Epithelial cell of proximal tubule (primary cell): ENCODE measurements around the gene CTIF. TPM values are rescaled to one million over a fixed set of nuclear protein-coding genes. Genes with fewer than 3 reads are reported as not detected.

Source experiments
- DNase-seq: peaks from one replicate; pipeline ENCODE4 v3.0.0-alpha.2; 2011; ENCODE audit warnings: low read depth
- H3K4me3 ChIP-seq: 2 replicates; pipeline ENCODE4 v1.5.1; 2011; ENCODE audit warnings: low read depth, mild to moderate bottlenecking, low read length
- total RNA-seq: library from RNA; depleted of rRNA; stranded (reverse); fragments of >200 nt; gene quantifications from 2 replicates; pipeline ENCODE4 v1.2.3, GENCODE V29; 2015
- TF ChIP-seq, protein P1 (sequence below): conservative IDR thresholded peaks from 2 replicates; pipeline ENCODE4 v1.5.1; 2012; ENCODE audit warnings: low read depth, mild to moderate bottlenecking, low read length

CTIF gene
- total RNA-seq, 1 donor from 2014 or later = 12.9 TPM

DNA sequence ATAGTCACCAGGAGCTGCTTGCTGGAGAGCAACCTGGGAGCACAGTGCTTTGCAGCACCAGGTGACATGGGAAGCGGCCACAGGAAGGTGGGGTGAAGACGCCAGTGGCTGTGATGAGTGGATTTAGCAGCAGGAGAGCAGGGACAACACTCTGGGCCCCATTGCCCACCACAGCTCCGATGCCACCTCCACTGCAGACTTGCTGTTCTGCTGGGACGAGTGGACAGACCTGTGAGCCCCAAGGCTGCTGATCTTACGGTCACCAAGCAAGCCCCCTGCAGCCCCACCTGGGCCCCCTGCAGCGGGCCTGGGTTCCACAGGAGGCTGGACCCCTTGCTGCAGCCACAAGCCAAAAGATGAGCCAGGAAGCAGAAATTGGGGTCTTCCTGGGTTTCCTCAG is 73.7 kb downstream of the CTIF start:
- DNase-seq = no peak
- H3K4me3 ChIP-seq = no peak overlapping the region
- TF ChIP-seq, protein P1, sequence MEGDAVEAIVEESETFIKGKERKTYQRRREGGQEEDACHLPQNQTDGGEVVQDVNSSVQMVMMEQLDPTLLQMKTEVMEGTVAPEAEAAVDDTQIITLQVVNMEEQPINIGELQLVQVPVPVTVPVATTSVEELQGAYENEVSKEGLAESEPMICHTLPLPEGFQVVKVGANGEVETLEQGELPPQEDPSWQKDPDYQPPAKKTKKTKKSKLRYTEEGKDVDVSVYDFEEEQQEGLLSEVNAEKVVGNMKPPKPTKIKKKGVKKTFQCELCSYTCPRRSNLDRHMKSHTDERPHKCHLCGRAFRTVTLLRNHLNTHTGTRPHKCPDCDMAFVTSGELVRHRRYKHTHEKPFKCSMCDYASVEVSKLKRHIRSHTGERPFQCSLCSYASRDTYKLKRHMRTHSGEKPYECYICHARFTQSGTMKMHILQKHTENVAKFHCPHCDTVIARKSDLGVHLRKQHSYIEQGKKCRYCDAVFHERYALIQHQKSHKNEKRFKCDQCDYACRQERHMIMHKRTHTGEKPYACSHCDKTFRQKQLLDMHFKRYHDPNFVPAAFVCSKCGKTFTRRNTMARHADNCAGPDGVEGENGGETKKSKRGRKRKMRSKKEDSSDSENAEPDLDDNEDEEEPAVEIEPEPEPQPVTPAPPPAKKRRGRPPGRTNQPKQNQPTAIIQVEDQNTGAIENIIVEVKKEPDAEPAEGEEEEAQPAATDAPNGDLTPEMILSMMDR = no peak

DNA sequence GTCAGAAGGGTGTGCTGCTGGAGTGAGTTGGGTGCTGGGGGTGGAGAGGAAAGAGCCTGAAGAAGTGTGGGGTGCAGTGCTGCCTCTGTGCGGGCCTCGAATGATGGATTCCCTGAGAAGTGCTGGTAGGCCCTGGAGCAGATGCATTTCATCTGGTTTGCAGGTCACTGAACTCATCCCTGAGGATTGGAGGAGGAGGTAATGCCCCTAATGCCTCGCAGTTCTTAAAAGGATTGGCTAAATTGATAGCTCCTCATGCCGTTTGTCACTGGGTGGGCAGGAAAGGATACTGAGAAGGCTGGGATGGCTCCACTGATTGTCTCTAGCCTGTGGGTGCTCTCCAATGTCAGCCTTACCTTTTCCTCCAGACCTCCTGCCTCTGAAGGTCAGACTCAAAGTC is 74.1 kb downstream of the CTIF start:
- TF ChIP-seq, protein P1 = no peak
- H3K4me3 ChIP-seq = no peak overlapping the region
- DNase-seq = no peak

DNA sequence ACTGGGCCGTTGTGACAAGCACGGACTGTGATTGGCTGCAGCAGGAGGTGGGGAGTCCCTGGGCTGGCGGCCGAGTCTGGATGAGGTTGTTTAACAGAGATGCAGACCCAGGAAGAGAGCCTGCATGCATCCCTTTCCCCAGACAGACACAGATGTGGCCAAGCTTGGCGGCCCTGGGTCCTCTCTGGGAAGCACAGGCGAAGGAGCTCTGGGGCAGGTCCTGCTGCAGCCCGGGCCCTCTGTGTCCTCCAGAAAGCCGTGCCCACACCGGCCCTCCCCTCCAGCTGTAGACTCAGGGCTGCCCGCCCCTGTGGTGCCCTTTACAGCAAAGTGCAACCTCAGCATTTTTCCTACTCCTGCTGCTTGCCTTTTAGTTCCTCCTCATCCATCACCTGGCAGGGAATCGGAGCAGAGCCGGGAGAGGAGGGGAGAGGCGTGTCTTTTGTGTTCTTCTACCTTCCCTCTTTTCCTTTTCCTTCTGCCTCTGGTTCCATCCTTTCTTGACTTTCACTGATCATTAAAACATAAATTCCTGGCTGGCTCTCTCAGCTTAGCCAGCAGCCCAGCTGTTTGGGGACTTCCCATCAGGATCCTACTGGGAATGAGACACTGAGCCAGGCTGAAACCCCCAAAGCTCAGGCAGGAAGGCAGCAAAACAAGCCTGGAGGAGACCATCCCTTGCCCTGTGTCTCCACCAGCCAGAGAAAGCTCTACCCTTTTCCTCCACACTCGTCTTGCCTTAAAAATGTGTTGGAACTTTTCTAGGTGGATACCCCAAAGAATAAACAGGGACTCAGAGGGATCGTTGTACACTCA is 75.0 kb downstream of the CTIF start:
- TF ChIP-seq, protein P1 = no peak
- no peak for DNase-seq
- no peak overlapping the region for H3K4me3 ChIP-seq

DNA sequence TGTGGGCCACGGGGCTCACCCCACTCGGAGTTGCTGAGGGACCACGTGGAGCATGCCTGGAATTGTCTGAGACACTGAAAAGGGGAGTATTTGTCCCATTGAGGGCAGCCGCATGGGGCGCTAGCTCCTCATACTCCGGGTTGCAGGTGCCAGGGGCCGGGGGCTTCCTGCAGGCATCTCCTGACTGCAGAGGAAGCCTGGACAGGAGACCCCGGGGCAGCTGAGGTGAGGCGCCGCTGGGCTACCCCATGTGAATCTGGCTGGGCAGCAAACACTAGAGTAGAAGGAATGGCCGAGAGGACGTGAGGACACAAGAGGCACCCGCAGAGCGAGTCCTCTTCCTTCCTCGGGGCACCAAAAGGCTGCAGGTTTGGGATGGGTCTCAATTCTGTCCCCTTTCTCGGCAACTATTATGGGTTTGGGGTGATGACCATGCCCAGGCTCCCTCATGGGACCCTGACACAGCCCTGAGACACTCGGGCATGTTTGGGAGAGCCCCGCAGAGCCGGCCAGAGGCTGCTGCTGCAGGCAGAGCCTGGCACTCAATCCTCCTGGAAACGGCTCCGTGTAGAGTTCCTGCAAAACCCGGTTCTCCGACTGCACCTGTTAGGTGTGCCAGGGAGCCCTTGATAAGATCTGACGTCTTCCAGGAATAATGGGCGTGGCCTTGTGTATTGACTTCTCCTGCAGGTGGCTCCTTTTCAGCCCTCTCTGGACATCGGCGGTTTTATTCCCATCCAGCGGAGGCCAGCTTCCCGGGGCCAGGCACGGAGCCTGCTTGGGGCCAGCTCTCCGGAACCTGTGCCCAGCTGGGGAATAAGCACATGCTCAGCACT is 77.0 kb downstream of the CTIF start:
- no peak for DNase-seq

DNA sequence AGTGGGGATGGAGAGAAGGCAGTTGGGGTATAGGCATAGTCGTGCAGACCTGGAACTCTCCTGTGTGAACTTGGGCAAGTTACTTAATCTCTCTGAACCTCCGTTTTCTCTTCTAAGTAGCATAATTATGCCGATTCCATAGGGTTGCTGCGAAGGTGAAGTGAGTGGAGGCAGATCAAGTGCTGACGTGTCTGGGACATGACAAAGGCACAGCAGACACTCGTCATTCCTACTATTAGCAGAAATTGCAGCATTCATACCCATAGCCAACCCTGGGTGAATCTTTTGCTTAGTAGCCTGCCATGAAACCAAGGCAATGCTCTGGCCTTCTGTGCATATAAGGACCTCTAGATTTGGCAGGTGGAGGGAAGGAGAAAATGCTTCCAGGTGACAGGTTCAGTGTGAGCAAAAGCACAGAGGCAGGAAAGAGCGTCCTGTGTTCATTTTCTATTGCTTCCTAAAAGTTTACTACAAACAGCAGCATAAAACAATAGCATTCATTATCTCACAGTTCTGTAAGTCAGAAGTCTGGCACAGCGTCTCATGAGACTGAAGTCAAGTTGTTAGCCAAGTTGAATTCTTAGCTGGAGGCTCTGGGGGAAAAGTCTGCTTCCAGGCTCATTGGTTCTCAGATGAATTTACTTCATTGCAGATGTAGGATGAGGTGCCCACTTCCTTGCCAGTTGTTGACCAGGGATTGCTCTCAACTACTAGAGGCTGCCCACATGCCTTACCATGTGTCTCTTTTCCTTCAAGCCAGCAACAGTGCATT is 77.8 kb downstream of the CTIF start:
- no peak for DNase-seq
- TF ChIP-seq, protein P1 = no peak
- no peak overlapping the region for H3K4me3 ChIP-seq

More for the DNA sequence above, 77.0 kb downstream of the CTIF start:
- TF ChIP-seq, protein P1 = no peak
- H3K4me3 ChIP-seq = no peak overlapping the region

DNA sequence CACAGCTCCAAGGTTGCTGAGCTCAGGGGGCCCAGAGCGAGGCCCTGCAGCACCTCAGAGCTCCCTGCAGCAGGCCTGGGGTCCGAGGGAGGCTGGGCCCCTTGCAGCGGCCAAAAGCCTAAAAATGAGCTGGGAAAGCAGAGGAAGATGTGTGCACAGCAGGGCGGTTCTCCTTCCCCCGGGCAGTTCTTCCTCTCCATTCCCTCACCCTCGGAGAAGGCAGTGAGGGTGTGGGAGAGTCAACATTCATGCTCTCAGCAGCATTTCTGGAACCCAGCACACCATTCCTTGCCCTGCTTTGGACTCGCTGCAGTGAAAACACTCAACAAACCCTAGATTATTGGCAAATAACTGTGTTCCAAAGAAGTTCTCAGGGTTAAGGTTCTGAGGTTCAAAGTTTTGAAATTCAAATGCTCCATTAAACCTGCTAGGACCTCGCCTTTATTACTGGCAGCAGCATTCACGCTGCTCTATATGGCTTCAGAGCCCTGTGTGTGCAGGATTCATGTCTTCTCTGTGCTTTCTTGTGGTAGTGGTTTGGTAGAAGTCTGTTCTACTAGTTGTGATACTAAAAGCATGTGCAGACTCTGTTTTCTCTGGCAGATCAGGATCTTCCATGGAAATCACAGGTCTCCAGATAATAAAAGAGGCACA is 79.1 kb downstream of the CTIF start:
- H3K4me3 ChIP-seq = no peak overlapping the region
- no peak for DNase-seq
- TF ChIP-seq, protein P1 = no peak
